ENCODE measurements around the gene MUC21.

GRCh38 chr6:30998785-30999184, 15.3 kb downstream of the MUC21 start:
- TF ChIP-seq, protein P1, sequence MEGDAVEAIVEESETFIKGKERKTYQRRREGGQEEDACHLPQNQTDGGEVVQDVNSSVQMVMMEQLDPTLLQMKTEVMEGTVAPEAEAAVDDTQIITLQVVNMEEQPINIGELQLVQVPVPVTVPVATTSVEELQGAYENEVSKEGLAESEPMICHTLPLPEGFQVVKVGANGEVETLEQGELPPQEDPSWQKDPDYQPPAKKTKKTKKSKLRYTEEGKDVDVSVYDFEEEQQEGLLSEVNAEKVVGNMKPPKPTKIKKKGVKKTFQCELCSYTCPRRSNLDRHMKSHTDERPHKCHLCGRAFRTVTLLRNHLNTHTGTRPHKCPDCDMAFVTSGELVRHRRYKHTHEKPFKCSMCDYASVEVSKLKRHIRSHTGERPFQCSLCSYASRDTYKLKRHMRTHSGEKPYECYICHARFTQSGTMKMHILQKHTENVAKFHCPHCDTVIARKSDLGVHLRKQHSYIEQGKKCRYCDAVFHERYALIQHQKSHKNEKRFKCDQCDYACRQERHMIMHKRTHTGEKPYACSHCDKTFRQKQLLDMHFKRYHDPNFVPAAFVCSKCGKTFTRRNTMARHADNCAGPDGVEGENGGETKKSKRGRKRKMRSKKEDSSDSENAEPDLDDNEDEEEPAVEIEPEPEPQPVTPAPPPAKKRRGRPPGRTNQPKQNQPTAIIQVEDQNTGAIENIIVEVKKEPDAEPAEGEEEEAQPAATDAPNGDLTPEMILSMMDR (IDR thresholded peaks at IDR 0.05) = no peak
- TF ChIP-seq POLR2AphosphoS5 (IDR thresholded peaks at IDR 0.05; ENCODE audit: low read depth, low read length) (no peak), SIN3A (IDR thresholded peaks at IDR 0.05; ENCODE audit: borderline replicate concordance, insufficient read depth, low read depth, low read length) (no peak)

Data from Panc1 (cell line).